ENCODE measurements around the gene PSMC3IP.
"Not testable (repeated sequence)": the region's sequence is repeated elsewhere in the genome, so short reads cannot be mapped to it uniquely, and the experiment has no call there.

The PSMC3IP gene

GRCh38 chr17:42613699-42614295, 36.3 kb upstream of the PSMC3IP start:
- Histone ChIP-seq H3K4me1 (peaks cover 7% of the 10 kb centered on the region), H3K36me3 (peaks cover 41% of the 10 kb centered on the region), H3K4me3 (ENCODE audit: low read depth, low read length) (no peak overlapping the region), H3K27me3 (no peaks in the 10 kb centered on the region), H3K9me3 (no peaks in the 10 kb centered on the region)
- DNase-seq, result no peak
- no peak for TF ChIP-seq CTCF (IDR thresholded peaks at IDR 0.05; ENCODE audit: low read depth, low read length)

- DNase-seq, result no peak
- H3K4me3 ChIP-seq (ENCODE audit: low read depth, low read length), result no peak overlapping the region
- no peaks in the 10 kb centered on the region for H3K4me1 ChIP-seq
- TF ChIP-seq CTCF (IDR thresholded peaks at IDR 0.05; ENCODE audit: low read depth, low read length), result no peak
- peaks cover 41% of the 10 kb centered on the region for H3K36me3 ChIP-seq
- no peaks in the 10 kb centered on the region for H3K27me3 ChIP-seq
- no peaks in the 10 kb centered on the region for H3K9me3 ChIP-seq
These were observed 34.5 kb upstream of the PSMC3IP start for GRCh38 chr17:42612013-42612412.

GRCh38 chr17:42609814-42610801, 32.6 kb upstream of the PSMC3IP start:
- H3K27me3 ChIP-seq, H3K4me1 ChIP-seq, H3K9me3 ChIP-seq: not testable (repeated sequence)
- Histone ChIP-seq H3K4me3 (ENCODE audit: low read depth, low read length) (peak overlapping the region; percentile 96), H3K36me3 (peaks cover 36% of the 10 kb centered on the region)
- DNase-seq, result peak; percentile 36

- peak; percentile 16; the same call in 1 of the 2 replicates for TF ChIP-seq CTCF (IDR thresholded peaks at IDR 0.05; ENCODE audit: low read depth, low read length)
- peak; percentile 99 for DNase-seq
- H3K9me3 ChIP-seq, result no peaks in the 10 kb centered on the region
These were observed 31.8 kb upstream of the PSMC3IP start, which contains the start of the genes RETREG3 and TUBG1 for GRCh38 chr17:42609182-42609813. RETREG3 (minus strand) TSS chr17:42609374; CDS start chr17:42609324, 50 bp downstream. TUBG1 (plus strand) TSS chr17:42609683; CDS start chr17:42609738, 55 bp downstream.

DNA sequence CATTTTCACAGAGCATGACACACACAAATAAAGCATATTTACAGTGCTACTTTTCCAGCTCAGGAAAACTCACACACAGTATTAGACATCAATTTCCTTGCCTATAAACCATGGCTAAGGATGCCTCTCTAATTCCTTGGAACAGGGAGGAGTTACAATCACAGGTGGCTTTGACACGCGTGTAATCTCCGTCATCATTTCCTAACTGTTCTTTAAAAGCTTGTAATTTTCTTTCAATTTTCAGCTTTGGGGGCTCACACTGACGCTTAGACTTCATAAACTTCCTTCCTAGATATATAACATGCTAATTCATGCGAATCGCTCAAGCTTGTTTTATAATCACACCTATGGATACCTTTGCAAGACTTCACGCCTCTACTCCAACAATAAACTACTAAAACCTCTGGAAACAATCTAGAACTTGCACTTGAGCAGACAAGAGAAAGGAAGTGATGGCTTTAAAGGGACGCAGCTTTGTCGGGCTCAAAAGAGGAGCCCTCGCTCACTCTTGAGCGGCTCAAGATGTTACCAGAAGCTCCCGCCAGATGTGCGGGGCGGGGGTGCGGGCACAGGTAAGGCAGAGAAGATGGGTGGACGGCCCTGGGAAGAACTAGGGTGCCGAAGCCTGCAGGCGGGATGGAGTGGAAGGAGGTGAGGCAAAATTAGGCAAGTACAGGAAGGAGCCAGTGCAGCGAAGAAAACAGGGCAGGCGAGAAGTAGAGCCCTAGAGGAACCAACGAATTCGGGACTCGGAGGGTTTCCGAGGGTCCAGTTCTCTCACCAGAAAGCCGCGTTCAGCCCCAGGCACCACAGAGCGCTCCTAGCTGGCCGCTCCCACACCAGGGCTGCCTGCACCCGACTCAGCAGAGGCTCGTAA, 31.0 kb upstream of the PSMC3IP start:
- DNase-seq, result no peak
- Histone ChIP-seq H3K9me3 (no peaks in the 10 kb centered on the region), H3K4me1 (no peaks in the 10 kb centered on the region), H3K4me3 (ENCODE audit: low read depth, low read length) (peak overlapping the region; percentile 94), H3K27me3 (no peaks in the 10 kb centered on the region), H3K36me3 (peaks cover 23% of the 10 kb centered on the region)
- TF ChIP-seq CTCF (IDR thresholded peaks at IDR 0.05; ENCODE audit: low read depth, low read length), result no peak

More at GRCh38 chr17:42609182-42609813, 31.8 kb upstream of the PSMC3IP start, which contains the start of the genes RETREG3 and TUBG1:
- Histone ChIP-seq H3K4me3 (ENCODE audit: low read depth, low read length) (peak within 1 kb of the TSS; percentile 96), H3K36me3 (peaks cover 28% of the 10 kb centered on the region), H3K4me1 (no peaks in the 10 kb centered on the region), H3K27me3 (no peaks in the 10 kb centered on the region)

All from BE2C (cell line).